Suprapubic skin (tissue), 4 donors: ENCODE data around the gene RAB40A. TPM values are rescaled to one million over a fixed set of nuclear protein-coding genes. Genes with fewer than 3 reads are reported as not detected.

Experiments
- DNase-seq, 2 donors: peaks; one replicate each; pipeline ENCODE4 v3.0.0-alpha.2; 2019; ENCODE audit warnings: low spot score in 2 of 2
- H3K27ac ChIP-seq: fragments of 200-600 bp; sonication (generic); one replicate; pipeline ENCODE4 v1.5.1; 2019
- H3K27me3 ChIP-seq: fragments of 200-600 bp; sonication (generic); one replicate; pipeline ENCODE4 v1.5.1; 2019
- H3K36me3 ChIP-seq: fragments of 200-600 bp; sonication (generic); one replicate; pipeline ENCODE4 v1.5.1; 2019
- H3K4me1 ChIP-seq: fragments of 200-600 bp; sonication (generic); one replicate; pipeline ENCODE4 v1.5.1; 2019
- H3K4me3 ChIP-seq: fragments of 200-600 bp; sonication (generic); one replicate; pipeline ENCODE4 v1.5.1; 2019; ENCODE audit warnings: mild to moderate bottlenecking
- H3K9me3 ChIP-seq: fragments of 200-600 bp; sonication (generic); one replicate; pipeline ENCODE4 v1.5.1; 2019
- POLR2AphosphoS5 ChIP-seq, 3 donors: sonication (generic); formaldehyde crosslinking; IDR thresholded peaks; one replicate each; pipeline ENCODE4 v1.6.1; 2017; ENCODE audit warnings: antibody characterized with exemption in 3 of 3
- WGBS: methylation state at CpG from one replicate; pipeline ENCODE4 v1.1.5; 2018; 5-methylcytosine and 5-hydroxymethylcytosine counted together
- total RNA-seq, 4 donors: library from RNA; depleted of rRNA; stranded (reverse); fragments of >200 nt; gene quantifications; one replicate each; pipeline ENCODE4 v1.1.0, GENCODE V29; 2016
- TF ChIP-seq, protein P1 (sequence below), 2 donors: fragments of 200-600 bp in 1 of 2; fragments of 450-650 bp in 1 of 2; sonication (generic) in 1 of 2; IDR thresholded peaks; one replicate each; pipeline ENCODE4 v1.5.1; 2016 to 2019; ENCODE audit warnings: antibody characterized with exemption in 2 of 2, mild to moderate bottlenecking in 1 of 2, moderate library complexity in 1 of 2

Gene RAB40A
- total RNA-seq, 4 donors from 2014 or later = 0.31 to 2.4 (median 2.3) TPM; not detected in 1

DNA sequence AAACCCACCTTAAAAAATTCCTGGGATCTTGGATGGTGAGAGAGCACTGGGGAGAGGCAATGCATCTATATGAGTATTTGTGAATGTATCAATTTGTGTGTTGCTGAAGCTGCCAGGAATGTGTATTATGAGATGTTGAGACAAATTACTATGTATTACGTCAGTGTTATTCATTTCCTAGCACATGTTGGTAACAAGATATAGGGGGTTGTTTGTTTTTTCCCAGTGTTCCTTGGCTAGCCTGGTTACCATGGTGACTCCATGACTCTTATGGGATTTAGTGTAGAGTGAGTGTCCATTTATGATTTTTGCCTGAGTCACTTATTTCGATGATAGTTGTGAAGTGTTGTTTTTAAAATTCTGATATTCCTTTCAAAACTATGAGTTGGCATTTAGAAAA lies 65.6 kb downstream of the RAB40A start:
- Histone ChIP-seq H3K36me3 (no peaks in the 10 kb centered on the region), H3K9me3 (no peaks in the 10 kb centered on the region), H3K27ac (no peak overlapping the region), H3K27me3 (no peaks in the 10 kb centered on the region), H3K4me1 (no peaks in the 10 kb centered on the region), H3K4me3 (no peak overlapping the region)
- TF ChIP-seq POLR2AphosphoS5 (IDR thresholded peaks at IDR 0.05) = no peak
- TF ChIP-seq, protein P1, sequence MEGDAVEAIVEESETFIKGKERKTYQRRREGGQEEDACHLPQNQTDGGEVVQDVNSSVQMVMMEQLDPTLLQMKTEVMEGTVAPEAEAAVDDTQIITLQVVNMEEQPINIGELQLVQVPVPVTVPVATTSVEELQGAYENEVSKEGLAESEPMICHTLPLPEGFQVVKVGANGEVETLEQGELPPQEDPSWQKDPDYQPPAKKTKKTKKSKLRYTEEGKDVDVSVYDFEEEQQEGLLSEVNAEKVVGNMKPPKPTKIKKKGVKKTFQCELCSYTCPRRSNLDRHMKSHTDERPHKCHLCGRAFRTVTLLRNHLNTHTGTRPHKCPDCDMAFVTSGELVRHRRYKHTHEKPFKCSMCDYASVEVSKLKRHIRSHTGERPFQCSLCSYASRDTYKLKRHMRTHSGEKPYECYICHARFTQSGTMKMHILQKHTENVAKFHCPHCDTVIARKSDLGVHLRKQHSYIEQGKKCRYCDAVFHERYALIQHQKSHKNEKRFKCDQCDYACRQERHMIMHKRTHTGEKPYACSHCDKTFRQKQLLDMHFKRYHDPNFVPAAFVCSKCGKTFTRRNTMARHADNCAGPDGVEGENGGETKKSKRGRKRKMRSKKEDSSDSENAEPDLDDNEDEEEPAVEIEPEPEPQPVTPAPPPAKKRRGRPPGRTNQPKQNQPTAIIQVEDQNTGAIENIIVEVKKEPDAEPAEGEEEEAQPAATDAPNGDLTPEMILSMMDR (IDR thresholded peaks at IDR 0.05) = no peak
- WGBS = 86% methylated on average over 2 of the region's 2 CpGs
- no peak for DNase-seq

Other genes starting within 250 kb of the RAB40A start
- not detected for gene TCEAL5, start 242.7 kb downstream of the RAB40A start, total RNA-seq
- gene BEX2, start 208.5 kb downstream of the RAB40A start, total RNA-seq = 10 to 100 TPM; 10.1 to 16.4 (median 13.3) TPM
- gene TCEAL7, start 189.2 kb downstream of the RAB40A start, total RNA-seq = 1 to 10 TPM in 3 of 4 donors, under 1 TPM in 1; 0.72 to 2.5 (median 1.9) TPM
- gene TCEAL9, start 163.0 kb downstream of the RAB40A start, total RNA-seq = 10 to 100 TPM; 17.4 to 28.0 (median 25.0) TPM
- 10 to 100 TPM; 43.8 to 71.7 (median 51.3) TPM for gene BEX3, start 143.0 kb downstream of the RAB40A start, total RNA-seq
- 10 to 100 TPM; 56.3 to 71.1 (median 67.4) TPM for gene TCEAL4, start 66.0 kb upstream of the RAB40A start, total RNA-seq
- gene TCEAL3, start 88.5 kb upstream of the RAB40A start, total RNA-seq = 10 to 100 TPM in 3 of 4 donors, 1 to 10 TPM in 1; 9.2 to 18.3 (median 13.8) TPM
- 10 to 100 TPM; 49.3 to 63.1 (median 54.3) TPM for gene TCEAL1, start 109.5 kb upstream of the RAB40A start, total RNA-seq
- 100 to 1,000 TPM; 167 to 288 (median 246) TPM for gene MORF4L2, start 167.2 kb upstream of the RAB40A start, total RNA-seq
- not detected for gene TMEM31, start 191.4 kb upstream of the RAB40A start, total RNA-seq